HG02840 (cell line): Measurements from ENCODE around the gene BTN2A1.
"Not testable (repeated sequence)": the region's sequence is repeated elsewhere in the genome, so short reads cannot be mapped to it uniquely, and the experiment has no call there.

Experiments used
- ATAC-seq: cut with Tn5 transposase; IDR thresholded peaks from one replicate; pipeline ENCODE4 v1.9.1; 2021; ENCODE audit warnings: mild to moderate bottlenecking, moderate library complexity, moderate number of reproducible peaks; ENCODE audit not compliant: unreplicated experiment, low FRiP score

BTN2A1 gene

DNA sequence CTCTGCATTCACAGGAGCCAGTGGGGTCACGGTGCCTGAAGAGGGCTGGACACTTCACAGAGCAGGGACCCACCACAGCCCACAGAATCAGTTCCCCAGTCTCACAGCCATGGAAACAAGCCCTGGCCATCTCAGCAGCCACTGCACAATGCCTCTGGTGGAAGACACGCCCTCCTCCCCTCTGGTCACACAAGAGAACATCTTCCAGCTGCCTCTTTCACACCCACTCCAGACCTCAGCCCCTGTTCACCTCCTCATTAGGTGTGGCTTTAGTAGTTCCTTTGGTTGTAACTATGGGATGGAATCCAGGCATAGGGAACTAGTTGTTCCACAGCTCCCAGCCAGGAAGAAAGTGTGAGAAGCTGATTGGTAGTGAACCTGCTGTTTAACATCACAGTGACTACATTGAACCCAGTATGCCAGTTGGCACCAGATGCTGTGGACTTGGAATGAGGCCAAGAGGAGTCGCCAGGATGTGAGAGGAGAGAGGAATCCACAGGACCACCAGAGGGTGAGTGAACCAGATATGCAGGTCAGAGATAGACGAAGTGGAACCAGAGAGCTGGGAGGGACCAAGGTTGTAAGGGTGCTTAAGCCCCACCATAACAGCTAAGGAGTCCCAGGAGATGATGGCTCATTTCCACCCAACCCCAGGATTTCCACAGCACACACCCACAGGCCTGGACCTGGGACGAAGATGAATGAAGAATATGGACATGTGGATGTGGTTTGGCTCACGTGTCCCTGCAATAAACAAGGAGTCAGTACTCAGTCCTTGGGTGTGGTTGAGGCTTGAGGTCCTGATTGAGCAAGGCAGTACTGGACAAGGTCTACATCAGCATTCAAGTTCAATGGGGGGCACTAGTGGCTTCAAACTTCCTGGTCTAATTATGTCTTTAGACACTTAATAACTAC, 26.2 kb upstream of the BTN2A1 start:
- ATAC-seq = no peak

DNA sequence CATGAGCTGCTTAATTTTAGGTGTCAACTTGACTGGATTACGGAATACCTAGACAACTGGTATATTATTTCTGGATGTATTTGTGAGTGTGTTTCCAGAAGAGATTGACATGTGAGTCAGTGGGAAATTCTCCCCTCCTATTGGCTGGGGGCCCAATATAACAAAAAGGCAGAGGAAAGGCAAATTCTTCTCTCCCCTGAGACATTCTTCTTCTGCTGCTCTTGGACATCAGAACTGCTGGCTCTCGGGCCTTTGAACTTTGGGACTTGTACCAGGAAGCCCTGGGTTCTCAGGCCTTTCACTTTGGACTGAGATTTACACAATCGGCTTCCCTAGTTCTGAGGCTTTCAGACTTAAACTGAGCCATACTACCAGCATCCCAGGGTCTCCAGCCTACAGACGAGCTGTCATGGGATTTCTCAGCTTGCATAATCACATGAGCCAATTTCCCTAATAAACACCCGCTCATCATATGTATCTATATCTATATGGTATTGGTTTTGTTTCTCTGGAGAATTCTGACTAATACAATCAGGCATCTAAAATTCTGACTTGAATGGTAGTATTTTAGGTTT, 25.0 kb upstream of the BTN2A1 start:
- ATAC-seq = no peak

DNA sequence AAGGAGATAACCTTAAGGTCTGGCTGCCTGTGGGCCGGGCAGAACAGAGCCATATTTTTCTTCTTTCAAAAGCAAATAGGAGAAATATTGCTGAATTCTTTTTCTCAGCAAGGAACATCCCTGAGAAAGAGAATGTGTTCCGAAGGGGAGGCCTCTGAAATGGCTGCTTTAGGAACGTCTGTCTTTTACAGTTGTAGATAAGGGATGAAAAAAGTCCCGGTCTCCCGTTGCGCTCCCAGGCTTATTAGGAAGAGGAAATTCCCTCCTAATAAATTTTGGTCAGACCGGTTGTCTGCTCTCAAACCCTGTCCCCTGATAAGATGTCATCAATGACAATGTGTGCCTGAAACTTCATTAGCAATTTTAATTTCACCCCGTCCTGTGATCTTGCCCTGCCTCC, 24.1 kb upstream of the BTN2A1 start:
- ATAC-seq = not testable (repeated sequence)

DNA sequence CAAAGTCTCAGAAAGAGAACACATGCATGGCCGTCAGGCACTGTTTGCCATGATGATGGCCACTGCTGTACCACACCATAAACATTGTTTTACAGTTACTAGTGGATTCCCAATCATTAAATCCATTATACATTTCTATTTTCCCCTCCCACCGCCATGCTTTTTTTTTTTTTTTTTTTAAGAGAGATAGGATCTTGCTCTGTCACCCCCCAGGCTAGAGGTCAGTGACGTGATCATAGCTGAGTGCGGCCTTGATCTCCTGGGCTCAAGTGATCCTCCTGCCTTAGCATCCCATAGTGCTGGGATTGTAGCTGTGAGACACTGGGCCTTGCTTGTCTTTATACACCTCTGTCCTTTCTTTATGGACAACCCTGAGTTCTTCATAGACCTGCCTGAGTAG, 21.7 kb upstream of the BTN2A1 start:
- no peak for ATAC-seq

DNA sequence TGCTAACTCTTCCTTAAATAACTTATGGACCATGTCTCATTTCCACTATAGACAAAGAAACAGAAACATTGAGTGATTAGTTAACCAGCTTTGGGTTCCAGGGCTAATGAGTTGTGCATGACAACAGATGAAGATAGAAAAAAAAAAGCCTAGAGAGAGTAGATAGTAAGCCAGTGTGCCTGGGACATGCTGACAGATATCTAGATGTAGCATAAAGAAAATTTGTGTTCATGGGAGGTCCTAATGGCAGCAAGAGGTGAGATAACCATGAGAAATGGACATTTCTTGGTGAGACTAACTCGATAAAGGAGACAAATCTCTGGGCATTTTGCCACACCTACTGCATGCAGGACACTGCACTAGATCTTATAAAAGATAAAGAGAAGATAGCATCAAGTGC, 20.2 kb upstream of the BTN2A1 start:
- ATAC-seq = no peak

DNA sequence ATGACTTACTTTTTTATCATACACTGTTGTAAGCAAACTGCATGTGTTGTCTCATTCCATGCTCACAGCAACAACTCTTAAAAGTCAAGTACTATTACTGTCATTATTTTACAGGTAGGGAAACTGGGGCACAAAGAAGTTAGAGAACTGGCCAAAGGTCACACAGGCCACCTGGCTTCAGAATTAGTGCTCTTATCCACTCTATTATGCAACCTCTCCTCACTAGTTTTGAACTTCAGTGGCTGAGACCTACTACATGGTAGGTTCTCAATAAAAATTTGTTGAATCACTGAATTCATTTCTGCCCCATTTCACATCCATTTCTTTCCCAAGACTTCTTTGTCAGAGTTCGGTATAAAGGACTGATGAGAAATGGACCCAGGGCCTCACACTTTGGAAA, 19.8 kb upstream of the BTN2A1 start:
- ATAC-seq = no peak

DNA sequence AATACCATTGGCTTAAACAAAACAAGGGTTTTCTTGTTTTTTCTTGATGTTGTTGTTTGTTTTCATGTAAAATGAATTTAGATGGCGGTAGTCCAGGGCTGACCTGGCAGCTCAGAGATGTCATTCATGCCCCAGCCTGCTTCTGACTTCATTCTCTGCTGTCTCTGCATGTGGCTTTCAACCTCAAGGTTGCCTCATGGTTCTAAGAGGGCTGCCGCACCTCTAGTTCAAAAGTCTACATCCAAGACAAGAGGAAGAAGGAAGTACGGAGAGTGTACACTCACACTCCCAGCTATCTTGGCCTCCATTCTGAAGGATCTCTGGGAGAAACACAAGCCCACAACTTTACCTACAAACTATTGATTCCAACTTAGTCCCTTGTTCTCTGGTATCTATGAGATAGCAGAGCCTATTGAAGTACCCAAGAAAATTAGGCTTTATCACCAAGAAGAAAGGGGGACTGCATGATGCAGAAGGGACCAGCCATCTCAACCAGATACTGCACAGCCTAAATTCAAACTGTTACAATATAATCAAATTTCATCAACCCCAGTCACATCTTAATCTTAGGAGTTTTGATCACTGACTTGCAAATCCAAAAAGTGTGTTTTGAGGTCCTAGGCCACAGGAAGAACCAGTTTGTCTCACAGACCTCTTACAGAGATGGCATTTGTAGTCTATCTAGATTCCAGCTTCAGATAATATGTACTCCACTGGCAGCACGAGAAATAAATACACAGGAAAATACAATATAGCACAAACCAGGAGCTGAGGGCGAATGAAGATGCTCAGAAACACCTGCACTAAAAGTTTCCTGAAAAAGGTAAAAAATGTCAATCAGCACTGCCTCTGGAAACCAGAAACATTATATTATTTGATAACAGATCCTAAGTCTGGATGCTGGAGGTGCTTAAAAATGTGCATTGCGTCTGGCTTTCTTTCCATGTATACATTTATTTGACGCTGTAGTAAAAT, 18.3 kb upstream of the BTN2A1 start:
- no peak for ATAC-seq

DNA sequence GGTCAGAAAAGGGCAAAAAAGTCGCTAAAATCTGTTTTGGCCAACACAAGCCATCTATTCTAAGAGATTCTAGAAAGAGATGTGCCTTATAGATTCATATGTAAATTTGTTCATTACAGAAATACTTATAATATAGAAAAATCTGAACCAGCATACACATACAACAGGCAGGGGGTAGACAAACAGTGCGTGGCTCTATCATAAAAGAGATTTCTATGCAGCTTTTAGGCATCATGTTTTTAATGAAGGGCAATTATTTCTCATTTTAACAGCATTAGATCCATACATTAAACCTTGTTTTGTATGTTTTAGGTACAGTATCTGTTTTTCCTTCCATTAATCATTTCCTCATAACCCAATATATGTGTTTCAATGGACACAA, 16.8 kb upstream of the BTN2A1 start:
- no peak for ATAC-seq

DNA sequence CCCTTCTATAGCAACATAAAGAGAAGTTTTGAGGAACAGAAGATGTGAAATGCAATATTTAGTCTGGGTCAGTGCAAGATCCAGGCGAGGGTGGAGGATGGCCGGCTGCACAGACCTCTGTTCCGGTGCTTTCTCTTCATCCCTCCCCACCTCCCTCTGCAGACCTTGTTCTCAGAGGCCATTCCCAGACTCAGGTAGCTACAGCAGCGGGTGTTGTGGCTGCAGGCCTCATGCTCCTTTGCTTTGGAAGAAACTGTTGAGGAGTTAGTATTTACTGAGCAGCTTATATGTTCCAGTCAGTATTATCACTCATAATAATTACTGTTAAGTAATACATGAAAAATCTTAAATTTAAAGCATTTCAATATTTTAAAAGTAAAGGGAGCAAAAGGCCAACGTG, 15.8 kb upstream of the BTN2A1 start:
- no peak for ATAC-seq

DNA sequence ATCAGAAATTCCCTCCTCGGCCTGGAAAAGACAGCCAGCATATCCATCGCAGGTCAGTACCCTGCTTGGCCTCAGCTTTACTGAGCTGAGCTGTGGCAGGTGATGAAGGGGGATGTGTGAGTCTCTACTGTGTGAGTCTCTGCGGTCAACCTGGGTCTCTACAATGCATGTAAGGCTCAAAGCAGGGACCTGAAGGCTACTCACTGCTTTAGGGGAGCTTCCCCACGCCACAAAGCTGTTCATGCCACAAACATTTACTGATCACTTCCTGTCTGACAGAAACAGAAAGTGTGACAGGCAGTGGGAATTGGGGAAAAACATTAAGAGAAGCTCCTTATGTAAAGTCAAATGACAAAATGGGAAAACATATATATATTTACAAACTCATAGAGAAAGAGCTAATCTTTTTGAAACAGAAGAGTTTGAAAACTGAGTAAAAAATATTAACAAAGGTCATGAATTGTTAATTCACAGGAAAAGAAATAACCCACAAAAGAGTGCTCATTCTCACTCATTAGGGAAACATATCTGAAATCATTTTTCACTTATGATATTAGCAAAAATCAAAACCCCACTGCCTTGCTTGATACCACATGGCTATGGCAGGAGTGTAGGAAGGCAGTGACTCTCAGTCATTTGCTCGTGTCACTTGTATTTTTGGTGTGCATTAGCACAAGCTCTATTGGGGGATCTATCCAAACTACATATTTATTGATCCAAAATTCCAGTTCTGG, 11.7 kb upstream of the BTN2A1 start:
- ATAC-seq = peak; percentile 68

DNA sequence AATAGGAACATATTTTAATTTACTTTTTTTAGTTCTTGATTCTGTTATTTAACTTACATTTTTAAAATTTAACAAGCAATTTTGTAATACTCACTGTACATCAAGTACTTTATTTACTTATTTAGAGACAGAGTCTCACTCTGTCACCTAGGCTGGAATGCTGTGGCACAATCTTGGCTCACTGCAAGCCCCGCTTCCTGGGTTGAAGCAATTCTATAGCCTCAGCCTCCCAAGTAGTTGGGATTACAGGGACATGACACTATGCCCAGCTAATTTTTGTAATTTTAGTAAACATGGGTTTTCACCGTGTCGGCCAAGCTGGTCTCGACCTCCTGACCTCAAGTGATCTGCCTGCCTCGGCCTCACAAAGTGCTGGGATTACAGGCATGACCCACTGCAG, 10.5 kb upstream of the BTN2A1 start:
- ATAC-seq = no peak

DNA sequence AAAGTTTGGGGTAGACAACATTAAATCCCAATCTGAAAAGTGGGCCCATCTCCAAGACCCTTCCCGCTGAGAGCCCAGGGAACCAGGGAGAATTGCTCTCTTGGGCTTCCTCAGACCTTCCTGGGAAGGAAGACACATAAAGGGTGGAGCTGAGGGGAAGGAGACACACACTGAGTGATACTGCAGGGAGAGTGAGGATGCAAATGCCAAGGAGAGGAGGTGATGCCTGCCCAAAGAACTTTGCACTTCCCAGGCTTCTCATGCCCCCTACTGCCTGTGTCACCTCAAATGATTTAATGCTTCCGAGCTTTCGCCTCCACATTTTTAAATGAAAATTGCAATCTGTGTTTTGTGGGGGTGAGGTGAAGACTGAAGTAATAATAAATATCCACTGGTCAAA, 7.5 kb upstream of the BTN2A1 start:
- no peak for ATAC-seq

DNA sequence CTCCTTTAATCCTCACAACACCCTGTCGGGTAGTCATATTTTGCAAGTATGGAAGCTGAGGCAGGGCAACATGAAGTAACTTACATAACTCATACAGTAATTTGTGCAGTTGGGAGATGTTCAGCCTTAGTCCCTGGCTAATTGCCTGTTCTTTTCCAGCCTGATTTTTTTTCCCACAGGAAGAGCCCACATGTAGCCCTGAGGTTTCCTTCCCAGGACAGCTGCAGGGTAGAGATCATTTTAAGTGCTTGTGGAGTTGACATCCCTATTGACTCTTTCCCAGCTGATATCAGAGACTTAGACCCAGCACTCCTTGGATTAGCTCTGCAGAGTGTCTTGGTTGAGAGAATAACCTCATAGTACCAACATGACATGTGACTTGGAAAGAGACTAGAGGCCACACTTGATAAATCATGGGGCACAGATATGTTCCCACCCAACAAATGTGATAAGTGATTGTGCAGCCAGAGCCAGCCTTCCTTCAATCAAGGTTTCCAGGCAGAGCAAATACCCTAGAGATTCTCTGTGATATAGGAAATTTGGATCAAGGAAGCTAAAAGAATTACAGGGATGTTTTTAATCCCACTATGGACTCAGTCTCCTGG, 5.0 kb upstream of the BTN2A1 start:
- ATAC-seq = no peak

DNA sequence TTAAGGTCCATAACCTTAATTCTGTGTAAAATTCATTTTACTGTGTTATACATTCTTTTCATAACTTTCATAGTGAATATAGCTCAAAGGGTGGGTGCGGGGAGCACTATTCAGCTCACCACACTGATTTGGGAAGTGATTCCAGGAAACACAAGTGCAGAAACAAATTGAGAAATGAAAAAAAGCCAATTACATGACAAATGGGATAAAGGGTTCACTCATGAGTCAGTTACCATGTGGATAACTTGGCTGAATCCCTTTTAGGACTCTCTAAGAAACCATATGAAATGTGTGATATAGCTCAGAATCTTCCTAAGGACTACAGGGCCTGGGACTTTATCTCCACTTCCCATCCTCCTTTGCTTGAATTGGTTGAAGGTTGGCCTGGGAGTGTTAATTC, 3.1 kb upstream of the BTN2A1 start:
- no peak for ATAC-seq

DNA sequence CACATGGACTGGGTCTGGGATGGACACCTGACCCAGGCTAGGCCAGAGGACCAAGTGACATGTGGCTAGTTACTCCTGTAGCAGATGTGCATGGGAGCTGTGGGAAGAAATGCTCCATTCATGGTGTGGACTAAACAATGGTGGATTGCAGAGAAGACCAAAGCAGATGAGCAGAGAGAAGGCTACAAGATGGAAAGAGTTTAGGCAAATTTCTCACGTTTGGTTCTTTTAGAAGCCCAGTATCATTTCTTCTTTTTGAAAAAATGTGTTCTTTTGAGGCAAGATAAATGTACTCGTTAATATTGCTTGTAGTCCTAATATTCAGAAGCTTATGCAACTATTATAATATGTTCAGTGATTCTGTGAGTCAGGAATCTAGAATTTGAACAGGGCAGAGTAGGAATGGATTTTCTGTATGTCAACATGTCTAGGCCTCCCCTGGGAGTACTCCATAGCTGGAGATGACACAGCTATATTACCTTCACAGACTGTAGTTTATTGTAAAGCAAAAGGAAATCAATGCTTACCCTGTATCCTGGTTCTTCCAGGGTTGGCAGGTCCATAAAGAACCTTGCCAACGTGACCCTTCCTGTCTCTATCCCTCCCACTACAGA, 2.3 kb upstream of the BTN2A1 start:
- no peak for ATAC-seq

DNA sequence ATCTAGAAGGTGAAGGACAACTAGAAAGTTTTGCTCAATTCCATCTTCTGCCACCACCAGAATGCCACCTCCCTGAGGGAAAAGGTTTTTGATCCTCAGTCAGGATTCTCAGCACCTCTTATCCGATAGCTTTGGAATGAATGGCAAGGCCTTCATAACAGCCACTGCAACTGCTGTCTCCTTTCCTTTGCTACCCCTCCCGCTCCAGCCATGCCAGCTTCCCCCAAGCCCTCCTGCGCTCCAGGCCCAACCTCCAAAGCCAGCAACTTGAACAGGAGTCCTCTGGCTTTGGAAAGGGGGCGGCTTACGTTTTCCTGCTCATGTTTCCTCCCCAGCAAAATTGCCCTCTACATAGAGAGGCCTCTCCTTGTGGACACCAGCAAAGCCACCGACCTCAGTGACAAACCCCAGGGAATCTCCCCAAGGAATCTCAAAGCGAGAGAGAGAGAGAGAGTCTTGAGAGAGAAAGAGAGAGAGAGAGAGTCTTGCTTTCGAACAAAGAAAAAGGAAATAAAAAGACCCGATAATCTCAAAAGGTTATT, 420 bp upstream of the BTN2A1 start:
- ATAC-seq = no peak

DNA sequence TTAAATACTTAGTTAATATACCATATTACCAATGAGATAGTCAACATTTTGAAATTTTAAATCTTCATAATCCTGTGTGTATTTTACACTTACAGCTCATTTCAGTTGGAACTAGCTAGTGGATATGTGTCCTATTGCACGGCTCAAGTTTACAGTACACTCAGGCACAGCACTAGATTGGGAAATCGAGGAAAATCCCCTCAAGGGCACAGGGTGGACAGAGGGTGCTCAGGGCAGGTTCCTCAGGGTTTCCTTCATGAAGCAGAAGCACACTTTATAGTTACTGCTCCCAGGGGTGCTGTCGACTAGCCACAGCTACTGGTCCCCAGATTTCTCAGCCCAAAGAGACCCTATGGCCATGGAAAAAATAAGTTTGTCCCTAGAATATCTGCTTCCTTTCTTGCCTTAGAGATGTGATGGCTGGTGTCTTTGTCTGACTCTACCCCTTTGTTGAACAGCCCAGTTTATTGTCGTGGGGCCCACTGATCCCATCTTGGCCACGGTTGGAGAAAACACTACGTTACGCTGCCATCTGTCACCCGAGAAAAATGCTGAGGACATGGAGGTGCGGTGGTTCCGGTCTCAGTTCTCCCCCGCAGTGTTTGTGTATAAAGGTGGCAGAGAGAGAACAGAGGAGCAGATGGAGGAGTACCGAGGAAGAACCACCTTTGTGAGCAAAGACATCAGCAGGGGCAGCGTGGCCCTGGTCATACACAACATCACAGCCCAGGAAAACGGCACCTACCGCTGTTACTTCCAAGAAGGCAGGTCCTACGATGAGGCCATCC, 1.5 kb downstream of the BTN2A1 start:
- no peak for ATAC-seq

DNA sequence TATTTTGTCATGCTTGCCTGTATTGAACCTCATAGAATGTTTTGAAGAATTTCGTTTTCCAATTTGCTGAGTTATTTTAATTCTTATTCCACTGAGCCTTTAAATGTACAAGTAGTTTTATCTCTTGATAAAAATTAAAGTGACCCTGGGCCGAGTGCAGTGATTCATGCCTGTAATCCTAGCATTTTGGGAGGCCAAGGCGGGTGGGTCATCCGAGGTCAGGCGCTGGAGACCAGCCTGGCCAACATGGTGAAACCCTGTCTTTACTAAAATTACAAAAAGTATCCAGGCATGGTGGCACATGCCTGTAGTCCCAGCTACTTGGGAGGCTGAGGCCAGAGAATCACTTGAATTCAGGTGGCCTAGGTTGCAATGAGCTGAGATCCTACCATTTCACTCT, 3.6 kb downstream of the BTN2A1 start:
- ATAC-seq = not testable (repeated sequence)

DNA sequence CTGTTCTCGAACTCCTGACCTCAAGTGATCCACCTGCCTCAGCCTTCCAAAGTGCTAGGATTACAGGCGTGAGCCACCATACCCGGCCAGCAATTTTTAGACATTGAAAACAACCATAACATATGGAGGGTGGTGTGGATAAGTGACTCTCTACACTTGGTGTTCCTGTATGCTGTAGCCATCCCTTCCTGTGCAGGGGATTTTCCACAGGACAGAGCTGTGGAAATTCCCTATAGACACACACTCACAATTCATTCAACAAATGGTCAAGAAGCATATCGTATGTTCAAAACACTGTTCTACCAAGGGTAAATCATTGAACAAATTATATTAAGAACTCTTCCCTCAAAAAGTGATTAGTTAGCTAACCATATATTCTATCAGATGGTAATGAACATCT, 6.3 kb downstream of the BTN2A1 start:
- no peak for ATAC-seq
